CD14-positive monocyte (primary cell): ENCODE results near the gene PCP4L1. TPM values are rescaled to one million over a fixed set of nuclear protein-coding genes. Genes with fewer than 3 reads are reported as not detected.

ENCODE experiments used
- DNase-seq, 3 donors: peaks; one replicate each; pipeline ENCODE4 v3.0.0-alpha.2; 2011 to 2022
- H2AFZ ChIP-seq: 2 replicates; pipeline ENCODE4 v1.6.0; 2012; ENCODE audit warnings: mild to moderate bottlenecking, low read depth, low read length, inconsistent platforms; ENCODE audit not compliant: insufficient read depth, poor library complexity, severe bottlenecking
- H3K27ac ChIP-seq, 2 donors: 1 replicate in 1 of 2; 2 replicates in 1 of 2; pipeline ENCODE4 v1.5.1; 2012 to 2013; ENCODE audit warnings: low read length in 2 of 2, control low read depth in 1 of 2, inconsistent platforms in 1 of 2, low read depth in 1 of 2, mild to moderate bottlenecking in 1 of 2
- H3K27me3 ChIP-seq, 2 donors: one replicate each; pipeline versions ENCODE4 v1.6.0 to v1.6.1; 2011 to 2013; ENCODE audit warnings: low read length in 2 of 2; ENCODE audit not compliant: control insufficient read depth in 2 of 2, insufficient read depth in 2 of 2
- H3K36me3 ChIP-seq, 2 donors: replicated peaks in 1 of 2; 1 replicate in 1 of 2; 2 replicates in 1 of 2; pipeline versions ENCODE4 v1.5.1 to v1.6.1; 2012 to 2013; ENCODE audit warnings: low read length in 2 of 2, control low read depth in 1 of 2, inconsistent platforms in 1 of 2, mild to moderate bottlenecking in 1 of 2; ENCODE audit not compliant: insufficient read depth in 2 of 2, control insufficient read depth in 1 of 2
- H3K4me1 ChIP-seq, 2 donors: 1 replicate in 1 of 2; 2 replicates in 1 of 2; pipeline versions ENCODE4 v1.5.1 to v1.6.1; 2012 to 2013; ENCODE audit warnings: low read length in 2 of 2, control low read depth in 1 of 2, inconsistent platforms in 1 of 2, mild to moderate bottlenecking in 1 of 2, moderate library complexity in 1 of 2; ENCODE audit not compliant: insufficient read depth in 2 of 2, control insufficient read depth in 1 of 2
- H3K4me2 ChIP-seq: replicated peaks from 2 replicates; pipeline ENCODE3; 2012; ENCODE audit warnings: low read length, moderate library complexity, mild to moderate bottlenecking; ENCODE audit not compliant: poor library complexity, severe bottlenecking; ENCODE audit errors: extremely low read depth
- H3K4me3 ChIP-seq, 3 experiments: fragments of 200-600 bp in 1 of 3; sonication (generic) in 1 of 3; replicated peaks in 1 of 3; 1 replicate in 2 of 3; 2 replicates in 1 of 3; pipeline ENCODE4 v1.5.1; 2011 to 2013; ENCODE audit warnings: low read length in 3 of 3, mild to moderate bottlenecking in 3 of 3, control low read depth in 2 of 3, low read depth in 2 of 3, inconsistent platforms in 1 of 3, moderate library complexity in 1 of 3
- H3K79me2 ChIP-seq: 2 replicates; pipeline ENCODE4 v1.6.0; 2012; ENCODE audit warnings: mild to moderate bottlenecking, control low read depth, inconsistent platforms, low read length, moderate library complexity; ENCODE audit not compliant: insufficient read depth
- H3K9ac ChIP-seq: 2 replicates; pipeline ENCODE4 v1.6.0; 2017; ENCODE audit warnings: low read length, mild to moderate bottlenecking; ENCODE audit not compliant: insufficient read depth, poor library complexity, severe bottlenecking
- H3K9me3 ChIP-seq, 2 donors: replicated peaks in 1 of 2; 1 replicate in 1 of 2; 2 replicates in 1 of 2; pipeline versions ENCODE4 v1.5.1 to v1.6.1; 2012 to 2013; ENCODE audit warnings: low read length in 2 of 2, control low read depth in 1 of 2; ENCODE audit not compliant: control insufficient read depth in 1 of 2, insufficient read depth in 1 of 2
- H4K20me1 ChIP-seq: 2 replicates; pipeline ENCODE4 v1.6.0; 2012; ENCODE audit warnings: mild to moderate bottlenecking, low read length, control low read depth, moderate library complexity; ENCODE audit not compliant: insufficient read depth
- H3K27ac Mint-ChIP-seq, 7 donors: one replicate each; pipeline ENCODE4 v1.8.0; 2020; ENCODE audit warnings: mild to moderate bottlenecking in 7 of 7, mixed read lengths in 7 of 7, moderate library complexity in 6 of 7, inconsistent platforms in 2 of 7
- H3K27me3 Mint-ChIP-seq, 3 donors: one replicate each; pipeline ENCODE4 v1.8.0; 2021 to 2022; ENCODE audit warnings: low read depth in 3 of 3, mild to moderate bottlenecking in 3 of 3, mixed read lengths in 3 of 3, moderate library complexity in 3 of 3, inconsistent platforms in 1 of 3
- H3K36me3 Mint-ChIP-seq, 2 donors: one replicate each; pipeline ENCODE4 v1.8.0; 2020; ENCODE audit warnings: mixed read lengths in 2 of 2, inconsistent platforms in 1 of 2, mild to moderate bottlenecking in 1 of 2
- H3K4me1 Mint-ChIP-seq: one replicate; pipeline ENCODE4 v1.8.0; 2020; ENCODE audit warnings: mild to moderate bottlenecking, mixed read lengths
- H3K4me3 Mint-ChIP-seq, 2 donors: one replicate each; pipeline ENCODE4 v1.8.0; 2020; ENCODE audit warnings: mild to moderate bottlenecking in 2 of 2, mixed read lengths in 2 of 2, moderate library complexity in 1 of 2
- H3K9me3 Mint-ChIP-seq, 7 donors: one replicate each; pipeline ENCODE4 v1.8.0; 2020 to 2022; ENCODE audit warnings: mixed read lengths in 7 of 7, mild to moderate bottlenecking in 6 of 7, moderate library complexity in 6 of 7, inconsistent platforms in 2 of 7
- WGBS: methylation state at CpG from one replicate; pipeline ENCODE4 v1.1.5; 2013; ENCODE audit warnings: missing lambda C conversion rate; ENCODE audit not compliant: insufficient coverage; 5-methylcytosine and 5-hydroxymethylcytosine counted together
- intact Hi-C, 2 donors: fragments of 100-400 bp; cut with micrococcal nuclease; formaldehyde crosslinking; loops; one replicate each; pipeline versions ENCODE4 v1.15.0 to v1.15.1; 2023
- polyA plus RNA-seq, 3 donors: library from polyadenylated mRNA; depleted of rRNA in 1 of 3; unstranded in 2 of 3; stranded (reverse) in 1 of 3; fragments of 300-500 nt in 2 of 3; fragments of >200 nt in 1 of 3; fragmentation: Illumina TruSeq in 2 of 3; gene quantifications; 1 replicate in 2 of 3; 2 replicates in 1 of 3; pipeline ENCODE4 v1.2.3, GENCODE V29; 2012 to 2021
- TF ChIP-seq, protein P1 (sequence below): fragments of 200-600 bp; IDR thresholded peaks from one replicate; pipeline ENCODE4 v1.8.0; 2022; ENCODE audit warnings: antibody characterized with exemption, mild to moderate bottlenecking

The PCP4L1 gene
- polyA plus RNA-seq, 3 donors = not detected

DNA sequence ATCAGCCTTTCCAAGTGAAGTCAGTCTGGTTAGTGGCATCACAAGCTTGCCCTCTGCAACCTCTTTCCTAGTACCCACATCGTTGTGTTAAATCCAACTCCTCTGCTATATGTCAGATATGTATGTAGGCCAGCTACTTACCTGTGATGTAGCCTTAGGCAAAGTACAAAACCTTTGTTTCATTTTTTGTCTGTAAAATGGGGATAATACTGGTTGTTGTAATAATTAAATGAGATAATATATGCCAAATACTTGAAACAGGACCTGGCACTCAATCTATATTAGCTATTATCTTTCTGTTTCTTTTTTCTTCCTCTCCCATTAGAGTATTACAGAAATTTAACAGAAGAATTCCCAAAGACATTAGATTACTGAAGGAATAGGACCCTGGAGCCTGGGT, 1.2 kb downstream of the PCP4L1 start:
- TF ChIP-seq, protein P1, sequence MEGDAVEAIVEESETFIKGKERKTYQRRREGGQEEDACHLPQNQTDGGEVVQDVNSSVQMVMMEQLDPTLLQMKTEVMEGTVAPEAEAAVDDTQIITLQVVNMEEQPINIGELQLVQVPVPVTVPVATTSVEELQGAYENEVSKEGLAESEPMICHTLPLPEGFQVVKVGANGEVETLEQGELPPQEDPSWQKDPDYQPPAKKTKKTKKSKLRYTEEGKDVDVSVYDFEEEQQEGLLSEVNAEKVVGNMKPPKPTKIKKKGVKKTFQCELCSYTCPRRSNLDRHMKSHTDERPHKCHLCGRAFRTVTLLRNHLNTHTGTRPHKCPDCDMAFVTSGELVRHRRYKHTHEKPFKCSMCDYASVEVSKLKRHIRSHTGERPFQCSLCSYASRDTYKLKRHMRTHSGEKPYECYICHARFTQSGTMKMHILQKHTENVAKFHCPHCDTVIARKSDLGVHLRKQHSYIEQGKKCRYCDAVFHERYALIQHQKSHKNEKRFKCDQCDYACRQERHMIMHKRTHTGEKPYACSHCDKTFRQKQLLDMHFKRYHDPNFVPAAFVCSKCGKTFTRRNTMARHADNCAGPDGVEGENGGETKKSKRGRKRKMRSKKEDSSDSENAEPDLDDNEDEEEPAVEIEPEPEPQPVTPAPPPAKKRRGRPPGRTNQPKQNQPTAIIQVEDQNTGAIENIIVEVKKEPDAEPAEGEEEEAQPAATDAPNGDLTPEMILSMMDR = no peak
- H3K79me2 ChIP-seq = no peaks in the 10 kb centered on the region
- DNase-seq = no peak
- Mint-ChIP-seq H3K4me3 (peak overlapping the region in 1 of 2 donors; percentile 82), H3K4me1 (peaks cover 20% of the 10 kb centered on the region), H3K36me3 (peaks cover 12 to 14% of the 10 kb centered on the region in 2 donors), H3K27ac (no peak overlapping the region), H3K27me3 (peaks cover 52 to 57% (median 55%) of the 10 kb centered on the region in 3 donors), H3K9me3 (peaks cover 20 to 32% (median 24%) of the 10 kb centered on the region in 7 donors)
- no CpG with 5 or more reads among the region's 1 CpG for WGBS
- H3K27me3 ChIP-seq = peaks cover 39 to 54% of the 10 kb centered on the region in 2 donors
- no peak overlapping the region for H3K27ac ChIP-seq
- H3K4me1 ChIP-seq = peaks cover 8 to 10% of the 10 kb centered on the region in 2 donors
- H3K9me3 ChIP-seq = peaks cover 23 to 46% of the 10 kb centered on the region in 2 donors
- H4K20me1 ChIP-seq = no peaks in the 10 kb centered on the region
- H3K4me3 ChIP-seq = no peak overlapping the region
- intact Hi-C loops = no loop called here
- no peaks in the 10 kb centered on the region for H3K36me3 ChIP-seq
- H3K9ac ChIP-seq = no peak overlapping the region
- no peak overlapping the region for H2AFZ ChIP-seq
- no peak overlapping the region for H3K4me2 ChIP-seq

DNA sequence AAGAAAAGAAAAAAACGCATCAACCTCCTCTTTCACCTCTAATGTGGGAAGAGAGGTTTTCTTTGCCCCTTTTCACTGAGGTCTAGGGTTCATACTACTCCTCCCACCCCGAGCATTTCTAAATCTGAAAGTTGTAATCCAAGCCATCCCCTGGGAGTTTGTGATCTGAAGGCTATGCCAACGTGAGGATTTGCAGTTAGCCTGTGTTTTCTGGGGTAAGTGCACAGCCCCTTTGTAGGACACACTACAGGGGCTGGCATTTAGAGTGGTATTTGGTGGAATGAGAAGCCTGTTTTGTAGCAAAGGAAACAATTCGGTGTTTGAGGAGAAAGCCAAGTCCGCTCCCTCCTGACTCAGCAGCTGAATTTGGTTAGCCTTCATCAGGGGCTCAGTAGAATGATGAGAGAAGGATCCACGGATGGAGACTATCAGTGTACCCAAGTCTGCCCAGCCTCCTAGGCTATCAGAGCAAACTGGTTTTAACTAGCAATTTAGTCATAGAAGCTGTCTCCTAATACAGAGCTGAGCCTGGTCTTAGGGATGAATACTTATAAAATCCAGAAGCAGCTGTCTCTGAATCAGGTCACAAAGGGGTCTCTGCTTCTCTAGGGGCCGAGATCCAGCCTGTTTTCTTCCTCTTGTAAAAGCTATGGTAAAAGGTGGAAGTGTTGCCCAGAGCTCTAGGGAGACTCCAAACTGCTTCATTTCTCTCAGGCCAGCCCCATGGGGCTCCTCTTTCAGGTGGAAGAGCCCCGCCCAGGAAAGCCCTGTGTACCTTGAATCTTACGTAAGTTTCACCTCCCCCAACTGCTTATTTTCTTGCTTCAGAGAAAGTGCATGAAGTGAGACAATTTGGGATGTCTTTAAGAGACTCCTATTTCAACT, 2.1 kb downstream of the PCP4L1 start:
- peaks cover 20 to 27% (median 23%) of the 10 kb centered on the region in 7 donors for H3K9me3 Mint-ChIP-seq
- no peak for DNase-seq
- Histone ChIP-seq H2AFZ (no peak overlapping the region), H3K79me2 (no peaks in the 10 kb centered on the region), H3K36me3 (no peaks in the 10 kb centered on the region), H3K4me3 (no peak overlapping the region), H3K9ac (no peak overlapping the region), H3K9me3 (peaks cover 23 to 46% of the 10 kb centered on the region in 2 donors), H3K27ac (no peak overlapping the region), H3K4me2 (no peak overlapping the region), H3K4me1 (peaks cover 8 to 10% of the 10 kb centered on the region in 2 donors), H4K20me1 (no peaks in the 10 kb centered on the region), H3K27me3 (peaks cover 39 to 54% of the 10 kb centered on the region in 2 donors)
- intact Hi-C loops = no loop called here
- no peak overlapping the region for H3K27ac Mint-ChIP-seq
- WGBS = 57% methylated on average over 4 of the region's 9 CpGs
- TF ChIP-seq, protein P1 = no peak
- peaks cover 16% of the 10 kb centered on the region for H3K4me1 Mint-ChIP-seq
- H3K36me3 Mint-ChIP-seq = peaks cover 12 to 14% of the 10 kb centered on the region in 2 donors
- H3K27me3 Mint-ChIP-seq = peaks cover 52 to 57% (median 54%) of the 10 kb centered on the region in 3 donors
- peak overlapping the region in 1 of 2 donors; percentile 59 for H3K4me3 Mint-ChIP-seq
